NOMO-1 treated with DMSO at 0.1 percent for 48 hours (cell line): ENCODE results near the gene TGM4.
"Not testable (repeated sequence)": the region's sequence is repeated elsewhere in the genome, so short reads cannot be mapped to it uniquely, and the experiment has no call there.

Experiments
- DNase-seq: peaks from one replicate; lab custom pipeline; 2025; ENCODE audit not compliant: unreplicated experiment; lab: John Stamatoyannopoulos, UW

The TGM4 gene

GRCh38 chr3:44874308-44874707 is at the start of gene TGM4:
Gene TGM4, plus strand, starts transcription at chr3:44874608. Its CDS starts 71 bp downstream, at chr3:44874679.
- DNase-seq: no peak

DNA sequence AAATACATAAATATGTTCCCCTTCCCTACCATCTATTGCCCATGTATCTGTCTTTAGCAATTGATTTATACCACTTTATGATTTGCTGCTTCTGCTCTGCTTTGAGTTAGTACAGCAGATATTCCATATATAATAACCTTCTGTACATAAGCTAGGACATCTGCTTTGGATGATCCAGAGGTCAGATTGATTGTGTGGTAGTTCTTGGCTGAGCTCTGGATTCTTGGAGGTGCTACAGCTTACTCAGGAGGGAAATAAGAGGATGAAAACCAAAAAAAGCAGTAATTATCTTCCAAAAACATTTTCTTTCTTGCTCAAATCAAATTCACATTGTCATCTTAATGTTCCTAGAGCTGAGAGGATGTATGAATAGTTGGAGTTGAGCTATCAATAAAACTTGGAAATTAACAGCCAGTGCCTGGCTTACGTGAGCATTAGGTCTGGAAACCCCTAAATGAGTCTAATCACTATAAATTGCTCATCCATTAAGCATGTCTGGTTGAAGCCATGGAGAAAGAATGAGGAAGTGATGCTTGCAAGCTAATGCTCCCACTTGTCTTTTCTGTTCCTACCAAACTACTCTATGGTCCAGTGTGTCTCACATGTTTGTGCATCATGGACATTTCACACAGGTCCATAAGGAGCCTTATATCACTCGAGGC is 49.0 kb upstream of the TGM4 start:
- DNase-seq: no peak

- DNase-seq: peak; percentile 29
Observed at GRCh38 chr3:44827196-44827595, 47.2 kb upstream of the TGM4 start.

DNA sequence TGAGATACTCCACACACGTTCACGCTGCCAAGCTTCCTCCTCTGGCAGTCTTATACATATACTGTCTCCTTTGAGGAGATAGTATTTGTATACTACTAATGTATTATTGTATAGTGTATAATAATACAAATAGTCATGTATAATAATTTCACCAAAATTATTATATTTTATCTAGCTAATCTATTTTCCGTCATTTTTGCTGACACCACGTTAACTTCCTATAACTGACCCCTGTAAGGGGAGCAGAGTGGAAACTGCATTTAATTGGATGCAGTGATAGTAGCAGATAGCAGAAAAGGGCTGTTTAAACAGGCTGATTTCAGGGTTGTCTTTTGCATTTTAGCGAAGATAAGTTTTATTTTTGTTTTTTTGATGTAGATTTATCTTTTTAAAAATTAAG is 43.2 kb upstream of the TGM4 start:
- no peak for DNase-seq

- DNase-seq: no peak
Observed at GRCh38 chr3:44832032-44832431, 42.4 kb upstream of the TGM4 start.

DNA sequence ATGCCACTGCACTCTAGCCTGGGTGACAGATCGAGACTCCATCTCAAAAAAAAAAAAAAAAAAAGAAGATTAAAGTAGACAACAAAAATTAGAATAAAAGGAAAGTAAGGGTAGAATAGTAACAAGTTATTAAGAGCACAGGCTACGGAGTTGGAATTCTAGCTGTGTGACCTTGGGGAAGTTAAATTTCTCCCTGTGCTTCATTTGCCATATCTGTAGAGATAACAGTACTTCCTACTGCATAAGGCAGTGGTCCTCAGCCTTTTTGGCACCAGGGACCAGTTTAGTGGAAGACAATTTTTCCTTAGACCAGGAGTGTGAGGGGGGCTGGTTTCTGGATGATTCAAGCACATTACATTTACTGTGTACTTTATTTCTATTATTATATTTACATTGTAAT is 41.4 kb upstream of the TGM4 start:
- no peak for DNase-seq

DNA sequence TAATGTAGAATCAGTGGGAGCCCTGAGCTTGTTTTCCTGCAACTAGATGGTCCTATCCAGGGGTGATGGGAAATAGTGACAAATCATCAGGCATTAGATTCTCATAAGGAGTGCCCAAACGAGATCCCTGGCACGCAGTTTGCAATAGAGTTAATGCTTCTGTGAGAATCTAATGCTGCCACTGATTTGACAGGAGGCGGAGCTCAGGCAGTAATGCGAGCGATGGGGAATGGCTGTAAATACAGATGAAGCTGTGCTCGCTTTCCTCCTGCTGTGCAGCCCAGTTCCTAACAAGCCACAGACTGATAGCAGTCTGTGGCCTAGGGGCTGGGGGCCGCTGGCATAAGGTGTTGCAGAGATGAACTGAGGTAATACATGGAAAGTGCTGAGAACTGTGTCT is 41.0 kb upstream of the TGM4 start:
- DNase-seq: no peak

- DNase-seq: no peak
Observed at GRCh38 chr3:44835684-44836083, 38.7 kb upstream of the TGM4 start.

- DNase-seq: no peak
Observed at GRCh38 chr3:44842376-44842775, 32.0 kb upstream of the TGM4 start.

GRCh38 chr3:44845528-44846520 is 28.6 kb upstream of the TGM4 start:
- DNase-seq: no peak

GRCh38 chr3:44848634-44849033 is 25.8 kb upstream of the TGM4 start:
- no peak for DNase-seq

- not testable (repeated sequence) for DNase-seq
Observed at GRCh38 chr3:44856663-44857062, 17.7 kb upstream of the TGM4 start.

GRCh38 chr3:44860117-44860516 is 14.3 kb upstream of the TGM4 start:
- no peak for DNase-seq

- peak; percentile 78 for DNase-seq
Observed at GRCh38 chr3:44861412-44862225, 12.8 kb upstream of the TGM4 start, which contains the start of gene TMEM42. Gene TMEM42, plus strand, starts transcription at chr3:44861912. Its CDS starts 13 bp downstream, at chr3:44861925.

DNA sequence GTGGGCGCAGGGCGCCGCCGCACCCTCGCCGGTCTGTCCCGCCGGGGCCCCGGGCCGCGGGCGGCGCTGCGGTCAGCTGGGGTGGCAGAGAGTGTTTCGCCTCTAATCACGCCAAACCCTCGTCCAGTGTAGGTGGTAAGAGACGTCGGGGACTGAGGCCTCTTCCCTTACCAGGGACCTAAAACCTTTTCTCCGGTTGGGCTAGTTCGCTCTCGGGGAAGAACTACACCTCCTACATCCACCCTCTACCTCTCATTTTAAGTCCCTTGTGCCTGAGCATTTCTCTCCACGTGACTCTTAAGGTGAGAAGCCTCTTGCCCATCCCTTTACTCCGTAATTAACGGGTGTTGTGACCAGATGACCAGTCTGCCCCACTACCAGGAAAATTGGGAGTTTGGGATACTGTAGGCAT is 12.2 kb upstream of the TGM4 start:
- peak; percentile 14 for DNase-seq

DNA sequence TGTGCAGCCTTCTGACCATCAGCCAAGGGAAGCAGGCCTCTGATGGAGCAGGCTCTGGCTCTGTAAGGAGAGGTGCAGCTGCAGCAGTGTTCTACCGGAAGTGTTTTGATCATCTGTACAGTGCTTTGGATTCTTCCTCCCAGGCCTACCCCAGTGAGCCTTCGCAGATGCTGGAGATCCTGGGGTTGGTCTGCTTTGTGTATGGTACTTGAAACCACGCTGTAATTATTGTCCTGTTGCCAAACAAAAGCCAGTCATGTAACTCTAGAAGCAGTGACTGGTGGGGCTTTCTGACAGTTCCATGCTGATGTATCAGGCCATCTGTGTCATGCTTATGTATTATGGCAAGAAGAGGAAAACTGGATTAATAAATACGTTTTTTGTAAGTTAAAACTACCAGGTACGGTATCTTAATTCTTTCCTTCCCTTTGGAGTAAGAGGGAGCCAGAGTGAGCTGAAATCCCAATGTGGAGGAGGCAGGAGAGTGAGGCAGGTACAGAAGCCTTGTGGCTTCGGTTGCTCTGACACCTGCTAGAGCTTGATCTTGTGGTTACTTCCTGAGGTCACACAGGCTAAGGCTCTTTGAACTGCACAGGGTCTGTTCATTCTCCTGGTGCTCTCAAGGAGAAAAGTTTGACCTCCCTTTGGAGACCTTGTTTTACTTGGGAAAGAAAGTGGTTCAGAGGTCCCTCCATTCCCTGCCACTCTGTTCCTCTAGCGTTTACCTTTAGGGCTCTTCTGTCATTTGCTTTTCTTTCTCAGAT is 9.0 kb upstream of the TGM4 start:
- no peak for DNase-seq

- DNase-seq: no peak
Observed at GRCh38 chr3:44867421-44868111, 6.8 kb upstream of the TGM4 start.

- no peak for DNase-seq
Observed at GRCh38 chr3:44870375-44871061, 3.9 kb upstream of the TGM4 start.

GRCh38 chr3:44875596-44875995 is 1.2 kb downstream of the TGM4 start:
- no peak for DNase-seq
